Keratinocyte (primary cell): ENCODE results near the gene TAS1R3. TPM values are rescaled to one million over a fixed set of nuclear protein-coding genes. Genes with fewer than 3 reads are reported as not detected.
A peak's percentile ranks its signal among the peaks of the same experiment; 100 is the strongest.

Experiments
- DNase-seq: peaks from one replicate; pipeline ENCODE4 v3.0.0-alpha.2; 2011; ENCODE audit warnings: low read depth, missing footprints, low spot score
- FAIRE-seq: peaks from 2 replicates; lab custom pipeline; 2011; peaks lifted over from hg19 to GRCh38; lab: Jason Lieb, UNC
- H2AFZ ChIP-seq: 2 replicates; pipeline ENCODE4 v1.6.0; 2012; ENCODE audit warnings: low read length, control low read depth, inconsistent platforms; ENCODE audit not compliant: control insufficient read depth
- H3K27ac ChIP-seq: 2 replicates; pipeline ENCODE4 v1.5.1; 2011; ENCODE audit warnings: low read length; ENCODE audit not compliant: control insufficient read depth, insufficient read depth
- H3K27me3 ChIP-seq: 3 replicates; pipeline ENCODE4 v1.6.0; 2011; ENCODE audit warnings: low read length; ENCODE audit not compliant: control insufficient read depth, insufficient read depth; ENCODE audit errors: extremely low read depth
- H3K36me3 ChIP-seq, 2 experiments: 2 replicates in 1 of 2; 3 replicates in 1 of 2; pipeline ENCODE4 v1.5.1; 2011; ENCODE audit warnings: low read length in 2 of 2, mild to moderate bottlenecking in 1 of 2; ENCODE audit not compliant: control insufficient read depth in 2 of 2, insufficient read depth in 2 of 2; ENCODE audit errors: extremely low read depth in 1 of 2
- H3K4me1 ChIP-seq: 3 replicates; pipeline ENCODE4 v1.5.1; 2011; ENCODE audit warnings: low read length; ENCODE audit not compliant: control insufficient read depth, insufficient read depth; ENCODE audit errors: extremely low read depth
- H3K4me2 ChIP-seq: 3 replicates; pipeline ENCODE4 v1.6.0; 2011; ENCODE audit warnings: low read depth, low read length; ENCODE audit not compliant: control insufficient read depth, insufficient read depth; ENCODE audit errors: extremely low read depth
- H3K4me3 ChIP-seq, 3 experiments: fragments of 200-600 bp in 1 of 3; sonication (generic) in 1 of 3; 2 replicates in 2 of 3; 3 replicates in 1 of 3; pipeline ENCODE4 v1.5.1; 2011 to 2016; ENCODE audit warnings: low read length in 3 of 3, mild to moderate bottlenecking in 3 of 3, control low read depth in 2 of 3, inconsistent platforms in 1 of 3, low read depth in 1 of 3, mixed read lengths in 1 of 3, mixed run types in 1 of 3, moderate library complexity in 1 of 3; ENCODE audit not compliant: control insufficient read depth in 2 of 3, insufficient read depth in 2 of 3; ENCODE audit errors: extremely low read depth in 1 of 3
- H3K79me2 ChIP-seq: 2 replicates; pipeline ENCODE4 v1.6.0; 2012; ENCODE audit warnings: low read length; ENCODE audit not compliant: control insufficient read depth, insufficient read depth
- H3K9ac ChIP-seq: 3 replicates; pipeline ENCODE4 v1.6.0; 2011; ENCODE audit warnings: low read length; ENCODE audit not compliant: control insufficient read depth, insufficient read depth; ENCODE audit errors: extremely low read depth
- H3K9me1 ChIP-seq: 3 replicates; pipeline ENCODE4 v1.6.0; 2011; ENCODE audit warnings: low read length; ENCODE audit not compliant: control insufficient read depth, insufficient read depth; ENCODE audit errors: extremely low read depth
- H3K9me3 ChIP-seq: 2 replicates; pipeline ENCODE4 v1.5.1; 2012; ENCODE audit warnings: low read depth, low read length; ENCODE audit not compliant: control insufficient read depth
- H4K20me1 ChIP-seq: 3 replicates; pipeline ENCODE4 v1.6.0; 2011; ENCODE audit warnings: low read length; ENCODE audit not compliant: control insufficient read depth, insufficient read depth; ENCODE audit errors: extremely low read depth
- EZH2 ChIP-seq: IDR thresholded peaks from one replicate; pipeline ENCODE4 v1.6.1; 2012; ENCODE audit warnings: inconsistent platforms, mild to moderate bottlenecking, low read length, moderate library complexity
- dilution Hi-C: fragments of 300-500 bp; cut with MboI; formaldehyde crosslinking; loops from one replicate; pipeline ENCODE4 v1.7.0; 2020; ENCODE audit warnings: low sequenced_read_pairs; ENCODE audit not compliant: extremely low pct_ligation_motif_present
- polyA plus RNA-seq, 5 experiments: library from polyadenylated mRNA; depleted of rRNA in 3 of 5; stranded (reverse) in 3 of 5; stranded (forward) in 1 of 5; unstranded in 1 of 5; fragments of >200 nt; gene quantifications; 1 replicate in 1 of 5; 2 replicates in 3 of 5; 3 replicates in 1 of 5; pipeline versions ENCODE4 v1.2.1 to v1.2.3, GENCODE V29; 2011 to 2012; ENCODE audit warnings: missing spikeins in 2 of 5, low read depth in 1 of 5, low replicate concordance in 1 of 5
- TF ChIP-seq, protein P1 (sequence below), 3 experiments: IDR thresholded peaks in 1 of 3; conservative IDR thresholded peaks in 1 of 3; optimal IDR thresholded peaks in 1 of 3; 2 replicates in 2 of 3; 3 replicates in 1 of 3; pipeline versions ENCODE3 to v1.5.1; 2011; ENCODE audit warnings: low read length in 3 of 3, mild to moderate bottlenecking in 3 of 3, moderate library complexity in 2 of 3, control low read depth in 1 of 3, inconsistent platforms in 1 of 3; ENCODE audit not compliant: insufficient read depth in 2 of 3; ENCODE audit errors: extremely low read depth in 1 of 3

Gene TAS1R3
- polyA plus RNA-seq, 1 donor (not counting 4 experiments of a cell fraction or from before 2014, with no cell fraction given): 0.04 TPM

GRCh38 chr1:1351511-1352427 is 20.7 kb downstream of the TAS1R3 start:
- dilution Hi-C loops: no loop called here
- no peaks in the 10 kb centered on the region for H3K36me3 ChIP-seq
- H2AFZ ChIP-seq: no peak overlapping the region
- peaks cover 8% of the 10 kb centered on the region for H3K27me3 ChIP-seq
- H3K9ac ChIP-seq: no peak overlapping the region
- no peaks in the 10 kb centered on the region for H4K20me1 ChIP-seq
- no peak overlapping the region for H3K27ac ChIP-seq
- H3K4me1 ChIP-seq: peaks cover 15% of the 10 kb centered on the region
- no peak overlapping the region for H3K4me3 ChIP-seq
- FAIRE-seq (no peak), DNase-seq (no peak)
- peak overlapping the region; percentile 37 for H3K4me2 ChIP-seq
- no peaks in the 10 kb centered on the region for H3K9me3 ChIP-seq
- no peaks in the 10 kb centered on the region for H3K9me1 ChIP-seq
- H3K79me2 ChIP-seq: peaks cover 21% of the 10 kb centered on the region
- TF ChIP-seq, protein P1, sequence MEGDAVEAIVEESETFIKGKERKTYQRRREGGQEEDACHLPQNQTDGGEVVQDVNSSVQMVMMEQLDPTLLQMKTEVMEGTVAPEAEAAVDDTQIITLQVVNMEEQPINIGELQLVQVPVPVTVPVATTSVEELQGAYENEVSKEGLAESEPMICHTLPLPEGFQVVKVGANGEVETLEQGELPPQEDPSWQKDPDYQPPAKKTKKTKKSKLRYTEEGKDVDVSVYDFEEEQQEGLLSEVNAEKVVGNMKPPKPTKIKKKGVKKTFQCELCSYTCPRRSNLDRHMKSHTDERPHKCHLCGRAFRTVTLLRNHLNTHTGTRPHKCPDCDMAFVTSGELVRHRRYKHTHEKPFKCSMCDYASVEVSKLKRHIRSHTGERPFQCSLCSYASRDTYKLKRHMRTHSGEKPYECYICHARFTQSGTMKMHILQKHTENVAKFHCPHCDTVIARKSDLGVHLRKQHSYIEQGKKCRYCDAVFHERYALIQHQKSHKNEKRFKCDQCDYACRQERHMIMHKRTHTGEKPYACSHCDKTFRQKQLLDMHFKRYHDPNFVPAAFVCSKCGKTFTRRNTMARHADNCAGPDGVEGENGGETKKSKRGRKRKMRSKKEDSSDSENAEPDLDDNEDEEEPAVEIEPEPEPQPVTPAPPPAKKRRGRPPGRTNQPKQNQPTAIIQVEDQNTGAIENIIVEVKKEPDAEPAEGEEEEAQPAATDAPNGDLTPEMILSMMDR (optimal IDR thresholded peaks at IDR 0.05 in 1 of 3, IDR thresholded peaks at IDR 0.05 in 1 of 3, conservative IDR thresholded peaks at IDR 0.05 in 1 of 3; ENCODE audit: extremely low read depth in 1 of 3, insufficient read depth in 2 of 3, low read length in 3 of 3): no peak
- no peak for TF ChIP-seq EZH2

GRCh38 chr1:1352786-1353388 is 21.8 kb downstream of the TAS1R3 start:
- no peaks in the 10 kb centered on the region for H3K36me3 ChIP-seq
- peaks cover 6% of the 10 kb centered on the region for H3K4me1 ChIP-seq
- peaks cover 8% of the 10 kb centered on the region for H3K27me3 ChIP-seq
- no peak overlapping the region for H2AFZ ChIP-seq
- H3K4me3 ChIP-seq: no peak overlapping the region
- no peak overlapping the region for H3K27ac ChIP-seq
- dilution Hi-C loops: no loop called here
- no peaks in the 10 kb centered on the region for H3K9me1 ChIP-seq
- H3K4me2 ChIP-seq: no peak overlapping the region
- H4K20me1 ChIP-seq: no peaks in the 10 kb centered on the region
- no peak for TF ChIP-seq EZH2
- TF ChIP-seq, protein P1 (optimal IDR thresholded peaks at IDR 0.05 in 1 of 3, IDR thresholded peaks at IDR 0.05 in 1 of 3, conservative IDR thresholded peaks at IDR 0.05 in 1 of 3; ENCODE audit: extremely low read depth in 1 of 3, insufficient read depth in 2 of 3, low read length in 3 of 3): no peak
- H3K9me3 ChIP-seq: no peaks in the 10 kb centered on the region
- FAIRE-seq (no peak), DNase-seq (no peak)
- H3K9ac ChIP-seq: no peak overlapping the region
- H3K79me2 ChIP-seq: peaks cover 10% of the 10 kb centered on the region
